K562 (cell line): ENCODE measurements around the gene SSU72. TPM values are rescaled to one million over a fixed set of nuclear protein-coding genes. Genes with fewer than 3 reads are reported as not detected.
A peak's percentile ranks its signal among the peaks of the same experiment; 100 is the strongest.

Experiments used
- CREB3L1 ChIP-seq: fragments of 450-650 bp; IDR thresholded peaks from 2 replicates; pipeline ENCODE4 v1.6.1; 2014; ENCODE audit warnings: low read depth, mild to moderate bottlenecking, moderate library complexity, borderline replicate concordance
- ETS2 ChIP-seq: IDR thresholded peaks from 2 replicates; pipeline ENCODE4 v1.6.1; 2016; ENCODE audit warnings: borderline replicate concordance, missing genetic modification characterization, mild to moderate bottlenecking, moderate library complexity, missing compliant biosample characterization; ENCODE audit not compliant: poor library complexity, severe bottlenecking
- ETV1 ChIP-seq: fragments of 450-650 bp; conservative IDR thresholded peaks from 2 replicates; pipeline ENCODE4 v1.6.1; 2016; ENCODE audit warnings: missing genetic modification characterization, control low read depth, low read depth, missing compliant biosample characterization
- FOXO4 ChIP-seq: fragments of 450-650 bp; formaldehyde crosslinking; IDR thresholded peaks from 2 replicates; pipeline ENCODE4 v1.4.0; 2020; ENCODE audit warnings: mild to moderate bottlenecking, moderate library complexity
- HMGXB4 ChIP-seq: sonication (generic); formaldehyde crosslinking; IDR thresholded peaks from 2 replicates; pipeline ENCODE4 v1.8.1; 2023; ENCODE audit warnings: mild to moderate bottlenecking, missing genetic modification reagents
- MBD1 ChIP-seq: fragments of 250-450 bp; sonication (Bioruptor Pico); IDR thresholded peaks from 2 replicates; pipeline ENCODE4 v1.8.0; 2022; ENCODE audit warnings: inconsistent platforms
- NCOA6 ChIP-seq: fragments of 450-650 bp; IDR thresholded peaks from 2 replicates; pipeline ENCODE4 v1.6.1; 2017; ENCODE audit warnings: mild to moderate bottlenecking
- NEUROD1 ChIP-seq: fragments of 150-350 bp; IDR thresholded peaks from 2 replicates; pipeline ENCODE4 v1.6.1; 2014; ENCODE audit warnings: borderline replicate concordance, low read length, low read depth; ENCODE audit not compliant: partially characterized antibody
- POLR2G ChIP-seq: fragments of 200-400 bp; formaldehyde crosslinking; IDR thresholded peaks from 2 replicates; pipeline ENCODE4 v1.6.1; 2017; ENCODE audit warnings: low read depth, mild to moderate bottlenecking, antibody characterized with exemption, low read length, moderate library complexity
- SAP30 ChIP-seq: fragments of 200-600 bp; sonication (generic); IDR thresholded peaks from 2 replicates; pipeline ENCODE4 v1.6.1; 2012; ENCODE audit warnings: borderline replicate concordance, low read depth, mild to moderate bottlenecking, moderate library complexity, low read length, control low read depth, inconsistent platforms; ENCODE audit not compliant: insufficient read depth, poor library complexity, severe bottlenecking
- SIX5 ChIP-seq, 2 experiments: IDR thresholded peaks; 2 replicates each; pipeline ENCODE4 v1.6.1; 2011; ENCODE audit warnings: low read length in 2 of 2, borderline replicate concordance in 1 of 2, low read depth in 1 of 2, mild to moderate bottlenecking in 1 of 2, moderate library complexity in 1 of 2; ENCODE audit not compliant: insufficient read depth in 1 of 2
- SRSF3 ChIP-seq: fragments of 200-400 bp; formaldehyde crosslinking; IDR thresholded peaks from 2 replicates; pipeline ENCODE4 v1.6.1; 2016; ENCODE audit warnings: mild to moderate bottlenecking, low read length, moderate library complexity; ENCODE audit not compliant: insufficient read depth
- ZNF140 ChIP-seq: fragments of 250-450 bp; sonication (Bioruptor Pico); IDR thresholded peaks from 2 replicates; pipeline ENCODE4 v1.8.0; 2021; ENCODE audit warnings: moderate library complexity, mild to moderate bottlenecking, inconsistent platforms
- ZNF224 ChIP-seq: sonication (generic); formaldehyde crosslinking; IDR thresholded peaks from 2 replicates; pipeline ENCODE4 v1.8.0; 2022; ENCODE audit warnings: mild to moderate bottlenecking, missing genetic modification reagents
- ZNF239 ChIP-seq: fragments of 250-450 bp; sonication (Bioruptor Pico); IDR thresholded peaks from 2 replicates; pipeline ENCODE4 v1.4.0; 2020; ENCODE audit warnings: mild to moderate bottlenecking
- ZNF592 ChIP-seq: fragments of 450-650 bp; IDR thresholded peaks from 2 replicates; pipeline ENCODE4 v1.6.1; 2017; ENCODE audit warnings: antibody characterized with exemption, mild to moderate bottlenecking
- polyA plus RNA-seq, 8 experiments: library from polyadenylated mRNA; depleted of rRNA in 4 of 8; stranded (reverse) in 5 of 8; unstranded in 3 of 8; fragments of >200 nt; fragmentation: Nextera tagmentation in 2 of 8; fragmentation: Illumina TruSeq in 1 of 8; extraction: Ambion mirVana in 2 of 8; extraction: Trizol in 1 of 8; gene quantifications; 2 replicates each; pipeline versions ENCODE4 v1.2.1 to v1.2.3, GENCODE V29; 2011 to 2014; ENCODE audit warnings: inconsistent platforms in 1 of 8, missing spikeins in 1 of 8
- total RNA-seq, 7 experiments: library from RNA; depleted of rRNA in 6 of 7; stranded (reverse); fragments of >200 nt in 6 of 7; fragmentation: Illumina TruSeq in 2 of 7; extraction: Trizol in 2 of 7; gene quantifications; 2 replicates each; pipeline versions ENCODE4 v1.2.1 to v1.2.3, GENCODE V29; 2011 to 2021; ENCODE audit warnings: low replicate concordance in 1 of 7

Gene SSU72
- total and polyA plus RNA-seq, 9 of the 15 experiments (the other 6 are each of a cell fraction or from before 2014, with no cell fraction given) = 70.8 to 201 (median 94.6) TPM

GRCh38 chr1:1614954-1615255 lies 40.2 kb upstream of the SSU72 start (continued):
- no peak for TF ChIP-seq HMGXB4 (CRISPR knock-in tag)
- TF ChIP-seq POLR2G = no peak
- no peak for TF ChIP-seq ETV1
- no peak for TF ChIP-seq CREB3L1
- TF ChIP-seq ZNF140 = no peak
- TF ChIP-seq ZNF239 = no peak
- no peak for TF ChIP-seq ZNF224 (CRISPR knock-in tag)
- TF ChIP-seq SIX5 (IDR thresholded peaks at IDR 0.05; ENCODE audit: borderline replicate concordance in 1 of 2, insufficient read depth in 1 of 2, low read depth in 1 of 2, low read length in 2 of 2) = no peak
- TF ChIP-seq SRSF3 = no peak
- no peak for TF ChIP-seq ZNF592
- no peak for TF ChIP-seq NCOA6
- no peak for TF ChIP-seq MBD1
- no peak for TF ChIP-seq NEUROD1
- TF ChIP-seq ETS2 (tag) = no peak
- TF ChIP-seq SAP30 = peak; percentile 74
- TF ChIP-seq FOXO4 (CRISPR knock-in tag) = no peak
